Ishikawa (cell line): ENCODE data around the gene MSTN.

Experiments
- CEBPB ChIP-seq: IDR thresholded peaks from 2 replicates; pipeline ENCODE4 v1.6.1; 2012
- CREB1 ChIP-seq: IDR thresholded peaks from 2 replicates; pipeline ENCODE4 v1.6.1; 2012; ENCODE audit warnings: low read depth
- EGR1 ChIP-seq: IDR thresholded peaks from 2 replicates; pipeline ENCODE4 v1.6.1; 2012
- EP300 ChIP-seq: IDR thresholded peaks from 2 replicates; pipeline ENCODE4 v1.6.1; 2012; ENCODE audit warnings: borderline replicate concordance
- FOXM1 ChIP-seq: IDR thresholded peaks from 2 replicates; pipeline ENCODE4 v1.6.1; 2012; ENCODE audit warnings: low read depth, borderline replicate concordance
- MAX ChIP-seq: IDR thresholded peaks from 2 replicates; pipeline ENCODE4 v1.6.1; 2012
- NFIC ChIP-seq: IDR thresholded peaks from 2 replicates; pipeline ENCODE4 v1.6.1; 2012
- RAD21 ChIP-seq: IDR thresholded peaks from 2 replicates; pipeline ENCODE4 v1.6.1; 2012; ENCODE audit warnings: low read depth
- REST ChIP-seq: IDR thresholded peaks from 2 replicates; pipeline ENCODE4 v1.6.1; 2012; ENCODE audit warnings: low read depth, mild to moderate bottlenecking
- TAF1 ChIP-seq: IDR thresholded peaks from 2 replicates; pipeline ENCODE4 v1.6.1; 2012; ENCODE audit warnings: low read depth, mild to moderate bottlenecking
- TCF12 ChIP-seq: IDR thresholded peaks from 2 replicates; pipeline ENCODE4 v1.6.1; 2012; ENCODE audit warnings: low read depth
- TEAD4 ChIP-seq: IDR thresholded peaks from 2 replicates; pipeline ENCODE4 v1.6.1; 2012
- USF1 ChIP-seq: IDR thresholded peaks from 2 replicates; pipeline ENCODE4 v1.6.1; 2012
- YY1 ChIP-seq: IDR thresholded peaks from 2 replicates; pipeline ENCODE4 v1.6.1; 2012; ENCODE audit warnings: low read depth
- ZBTB7A ChIP-seq: IDR thresholded peaks from 2 replicates; pipeline ENCODE4 v1.6.1; 2012; ENCODE audit warnings: low read depth

Gene MSTN

GRCh38 chr2:190099890-190100697 lies 37.6 kb upstream of the MSTN start:
- TF ChIP-seq TAF1: no peak
- no peak for TF ChIP-seq CEBPB
- TF ChIP-seq EP300: no peak
- TF ChIP-seq REST: no peak
- no peak for TF ChIP-seq CREB1
- no peak for TF ChIP-seq TCF12
- TF ChIP-seq FOXM1: no peak
- TF ChIP-seq USF1: no peak
- no peak for TF ChIP-seq EGR1

- TF ChIP-seq ZBTB7A: no peak
- no peak for TF ChIP-seq RAD21
- no peak for TF ChIP-seq EGR1
- TF ChIP-seq TCF12: no peak
- TF ChIP-seq FOXM1: no peak
- TF ChIP-seq YY1: no peak
Measured at GRCh38 chr2:190098851-190099250, 36.3 kb upstream of the MSTN start.

GRCh38 chr2:190097115-190097514 lies 34.6 kb upstream of the MSTN start:
- TF ChIP-seq EGR1: no peak
- no peak for TF ChIP-seq FOXM1
- no peak for TF ChIP-seq RAD21
- TF ChIP-seq USF1: no peak
- TF ChIP-seq REST: no peak
- TF ChIP-seq NFIC: no peak
- TF ChIP-seq TCF12: no peak
- TF ChIP-seq MAX: no peak

- no peak for TF ChIP-seq NFIC
- no peak for TF ChIP-seq FOXM1
- TF ChIP-seq TEAD4: no peak
- no peak for TF ChIP-seq CREB1
- TF ChIP-seq EGR1: no peak
- no peak for TF ChIP-seq TCF12
- no peak for TF ChIP-seq EP300
- TF ChIP-seq MAX: no peak
- no peak for TF ChIP-seq REST
- TF ChIP-seq USF1: no peak
Measured at GRCh38 chr2:190094316-190094871, 31.9 kb upstream of the MSTN start.
